CD14-positive monocyte (primary cell): Measurements from ENCODE around the gene USP31. TPM values are rescaled to one million over a fixed set of nuclear protein-coding genes. Genes with fewer than 3 reads are reported as not detected.

Experiments used
- DNase-seq, 3 donors: peaks; one replicate each; pipeline ENCODE4 v3.0.0-alpha.2; 2011 to 2022
- H2AFZ ChIP-seq: 2 replicates; pipeline ENCODE4 v1.6.0; 2012; ENCODE audit warnings: mild to moderate bottlenecking, low read depth, low read length, inconsistent platforms; ENCODE audit not compliant: insufficient read depth, poor library complexity, severe bottlenecking
- H3K27ac ChIP-seq, 2 donors: 1 replicate in 1 of 2; 2 replicates in 1 of 2; pipeline ENCODE4 v1.5.1; 2012 to 2013; ENCODE audit warnings: low read length in 2 of 2, control low read depth in 1 of 2, inconsistent platforms in 1 of 2, low read depth in 1 of 2, mild to moderate bottlenecking in 1 of 2
- H3K27me3 ChIP-seq, 2 donors: one replicate each; pipeline versions ENCODE4 v1.6.0 to v1.6.1; 2011 to 2013; ENCODE audit warnings: low read length in 2 of 2; ENCODE audit not compliant: control insufficient read depth in 2 of 2, insufficient read depth in 2 of 2
- H3K36me3 ChIP-seq, 2 donors: replicated peaks in 1 of 2; 1 replicate in 1 of 2; 2 replicates in 1 of 2; pipeline versions ENCODE4 v1.5.1 to v1.6.1; 2012 to 2013; ENCODE audit warnings: low read length in 2 of 2, control low read depth in 1 of 2, inconsistent platforms in 1 of 2, mild to moderate bottlenecking in 1 of 2; ENCODE audit not compliant: insufficient read depth in 2 of 2, control insufficient read depth in 1 of 2
- H3K4me1 ChIP-seq, 2 donors: 1 replicate in 1 of 2; 2 replicates in 1 of 2; pipeline versions ENCODE4 v1.5.1 to v1.6.1; 2012 to 2013; ENCODE audit warnings: low read length in 2 of 2, control low read depth in 1 of 2, inconsistent platforms in 1 of 2, mild to moderate bottlenecking in 1 of 2, moderate library complexity in 1 of 2; ENCODE audit not compliant: insufficient read depth in 2 of 2, control insufficient read depth in 1 of 2
- H3K4me2 ChIP-seq: replicated peaks from 2 replicates; pipeline ENCODE3; 2012; ENCODE audit warnings: low read length, moderate library complexity, mild to moderate bottlenecking; ENCODE audit not compliant: poor library complexity, severe bottlenecking; ENCODE audit errors: extremely low read depth
- H3K4me3 ChIP-seq, 3 experiments: fragments of 200-600 bp in 1 of 3; sonication (generic) in 1 of 3; replicated peaks in 1 of 3; 1 replicate in 2 of 3; 2 replicates in 1 of 3; pipeline ENCODE4 v1.5.1; 2011 to 2013; ENCODE audit warnings: low read length in 3 of 3, mild to moderate bottlenecking in 3 of 3, control low read depth in 2 of 3, low read depth in 2 of 3, inconsistent platforms in 1 of 3, moderate library complexity in 1 of 3
- H3K79me2 ChIP-seq: 2 replicates; pipeline ENCODE4 v1.6.0; 2012; ENCODE audit warnings: mild to moderate bottlenecking, control low read depth, inconsistent platforms, low read length, moderate library complexity; ENCODE audit not compliant: insufficient read depth
- H3K9ac ChIP-seq: 2 replicates; pipeline ENCODE4 v1.6.0; 2017; ENCODE audit warnings: low read length, mild to moderate bottlenecking; ENCODE audit not compliant: insufficient read depth, poor library complexity, severe bottlenecking
- H3K9me3 ChIP-seq, 2 donors: replicated peaks in 1 of 2; 1 replicate in 1 of 2; 2 replicates in 1 of 2; pipeline versions ENCODE4 v1.5.1 to v1.6.1; 2012 to 2013; ENCODE audit warnings: low read length in 2 of 2, control low read depth in 1 of 2; ENCODE audit not compliant: control insufficient read depth in 1 of 2, insufficient read depth in 1 of 2
- H4K20me1 ChIP-seq: 2 replicates; pipeline ENCODE4 v1.6.0; 2012; ENCODE audit warnings: mild to moderate bottlenecking, low read length, control low read depth, moderate library complexity; ENCODE audit not compliant: insufficient read depth
- H3K27ac Mint-ChIP-seq, 7 donors: one replicate each; pipeline ENCODE4 v1.8.0; 2020; ENCODE audit warnings: mild to moderate bottlenecking in 7 of 7, mixed read lengths in 7 of 7, moderate library complexity in 6 of 7, inconsistent platforms in 2 of 7
- H3K27me3 Mint-ChIP-seq, 3 donors: one replicate each; pipeline ENCODE4 v1.8.0; 2021 to 2022; ENCODE audit warnings: low read depth in 3 of 3, mild to moderate bottlenecking in 3 of 3, mixed read lengths in 3 of 3, moderate library complexity in 3 of 3, inconsistent platforms in 1 of 3
- H3K36me3 Mint-ChIP-seq, 2 donors: one replicate each; pipeline ENCODE4 v1.8.0; 2020; ENCODE audit warnings: mixed read lengths in 2 of 2, inconsistent platforms in 1 of 2, mild to moderate bottlenecking in 1 of 2
- H3K4me1 Mint-ChIP-seq: one replicate; pipeline ENCODE4 v1.8.0; 2020; ENCODE audit warnings: mild to moderate bottlenecking, mixed read lengths
- H3K4me3 Mint-ChIP-seq, 2 donors: one replicate each; pipeline ENCODE4 v1.8.0; 2020; ENCODE audit warnings: mild to moderate bottlenecking in 2 of 2, mixed read lengths in 2 of 2, moderate library complexity in 1 of 2
- H3K9me3 Mint-ChIP-seq, 7 donors: one replicate each; pipeline ENCODE4 v1.8.0; 2020 to 2022; ENCODE audit warnings: mixed read lengths in 7 of 7, mild to moderate bottlenecking in 6 of 7, moderate library complexity in 6 of 7, inconsistent platforms in 2 of 7
- CTCF ChIP-seq: fragments of 200-600 bp; IDR thresholded peaks from one replicate; pipeline ENCODE4 v1.8.0; 2022; ENCODE audit warnings: antibody characterized with exemption, mild to moderate bottlenecking
- WGBS: methylation state at CpG from one replicate; pipeline ENCODE4 v1.1.5; 2013; ENCODE audit warnings: missing lambda C conversion rate; ENCODE audit not compliant: insufficient coverage; 5-methylcytosine and 5-hydroxymethylcytosine counted together
- intact Hi-C, 2 donors: fragments of 100-400 bp; cut with micrococcal nuclease; formaldehyde crosslinking; loops; one replicate each; pipeline versions ENCODE4 v1.15.0 to v1.15.1; 2023
- polyA plus RNA-seq, 3 donors: library from polyadenylated mRNA; depleted of rRNA in 1 of 3; unstranded in 2 of 3; stranded (reverse) in 1 of 3; fragments of 300-500 nt in 2 of 3; fragments of >200 nt in 1 of 3; fragmentation: Illumina TruSeq in 2 of 3; gene quantifications; 1 replicate in 2 of 3; 2 replicates in 1 of 3; pipeline ENCODE4 v1.2.3, GENCODE V29; 2012 to 2021

The USP31 gene
- polyA plus RNA-seq, 3 donors: 0.15 to 4.1 (median 0.36) TPM

- H4K20me1 ChIP-seq: no peaks in the 10 kb centered on the region
- no peak overlapping the region for H3K4me2 ChIP-seq
- no peaks in the 10 kb centered on the region for H3K27me3 ChIP-seq
- H3K36me3 Mint-ChIP-seq: no peaks in the 10 kb centered on the region
- intact Hi-C loops: no loop called here
- peaks cover 14% of the 10 kb centered on the region for H3K4me1 Mint-ChIP-seq
- peaks cover 5 to 18% (median 15%) of the 10 kb centered on the region in 3 donors for H3K27me3 Mint-ChIP-seq
- TF ChIP-seq CTCF: no peak
- H3K36me3 ChIP-seq: no peaks in the 10 kb centered on the region
- H3K4me1 ChIP-seq: peaks cover 0 to 4% of the 10 kb centered on the region in 2 donors
- H3K9me3 Mint-ChIP-seq: peaks cover 5 to 10% (median 6%) of the 10 kb centered on the region in 7 donors
- H3K27ac ChIP-seq: no peak overlapping the region
- no peak overlapping the region for H3K4me3 ChIP-seq
- WGBS: no CpG with 5 or more reads among the region's 4 CpGs
- peaks cover 0 to 4% of the 10 kb centered on the region in 2 donors for H3K9me3 ChIP-seq
- H3K79me2 ChIP-seq: no peaks in the 10 kb centered on the region
- no peak overlapping the region for H3K27ac Mint-ChIP-seq
- no peak for DNase-seq
- H3K9ac ChIP-seq: no peak overlapping the region
- H3K4me3 Mint-ChIP-seq: no peak overlapping the region
- H2AFZ ChIP-seq: no peak overlapping the region
These were observed 96.2 kb downstream of the USP31 start for GRCh38 chr16:23052908-23053580.

DNA sequence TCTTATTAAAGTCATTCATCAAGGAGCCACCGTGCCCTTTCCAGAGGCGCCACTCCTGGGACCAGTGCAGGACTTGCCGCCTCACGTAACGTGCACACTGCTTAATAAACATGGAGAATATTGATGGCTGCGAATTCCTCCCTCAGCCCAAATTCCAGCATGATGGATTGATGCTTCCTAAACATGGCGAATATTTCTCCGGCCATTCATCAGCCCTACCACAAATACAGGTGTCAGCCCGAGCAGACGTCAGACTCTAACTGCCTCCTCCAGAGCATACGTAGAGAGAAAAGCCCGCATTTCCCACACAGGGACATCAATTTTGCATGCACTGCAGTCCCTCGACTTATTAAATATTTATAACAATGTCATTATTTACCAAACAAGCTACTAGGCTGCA is 97.0 kb downstream of the USP31 start:
- H3K27me3 Mint-ChIP-seq: peaks cover 5 to 21% (median 14%) of the 10 kb centered on the region in 3 donors
- TF ChIP-seq CTCF: no peak
- WGBS: 88% methylated on average over 10 of the region's 13 CpGs
- H3K27me3 ChIP-seq: peaks cover 2% of the 10 kb centered on the region in 2 donors
- peaks cover 0 to 4% of the 10 kb centered on the region in 2 donors for H3K9me3 ChIP-seq
- H3K4me1 ChIP-seq: peaks cover 0 to 4% of the 10 kb centered on the region in 2 donors
- no peak overlapping the region for H3K4me3 ChIP-seq
- no peak overlapping the region for H3K4me3 Mint-ChIP-seq
- H4K20me1 ChIP-seq: no peaks in the 10 kb centered on the region
- H3K9ac ChIP-seq: no peak overlapping the region
- no peak overlapping the region for H3K27ac ChIP-seq
- H3K79me2 ChIP-seq: no peaks in the 10 kb centered on the region
- H3K36me3 ChIP-seq: no peaks in the 10 kb centered on the region
- no peak overlapping the region for H2AFZ ChIP-seq
- H3K4me2 ChIP-seq: no peak overlapping the region
- H3K36me3 Mint-ChIP-seq: no peaks in the 10 kb centered on the region
- H3K4me1 Mint-ChIP-seq: peaks cover 14% of the 10 kb centered on the region
- intact Hi-C loops: no loop called here
- H3K27ac Mint-ChIP-seq: no peak overlapping the region
- peaks cover 5 to 10% (median 6%) of the 10 kb centered on the region in 7 donors for H3K9me3 Mint-ChIP-seq
- no peak for DNase-seq
